ENCODE results near the gene PIM1. TPM values are rescaled to one million over a fixed set of nuclear protein-coding genes. Genes with fewer than 3 reads are reported as not detected.

PIM1 gene
- polyA plus RNA-seq, 1 donor, result 21.1 TPM

GRCh38 chr6:37136821-37137200 lies 33.1 kb upstream of the PIM1 start:
- DNase-seq, result no peak

GRCh38 chr6:37137201-37138090 lies 32.5 kb upstream of the PIM1 start:
- DNase-seq, result peak; percentile 93

- no peak for DNase-seq
Observed at GRCh38 chr6:37138856-37139229, 31.1 kb upstream of the PIM1 start.

- no peak for DNase-seq
Observed at GRCh38 chr6:37139230-37139962, 30.6 kb upstream of the PIM1 start.

- no peak for DNase-seq
Observed at GRCh38 chr6:37140145-37140544, 29.8 kb upstream of the PIM1 start.

- DNase-seq, result no peak
Observed at GRCh38 chr6:37141281-37142049, 28.5 kb upstream of the PIM1 start.

GRCh38 chr6:37142050-37142614 lies 27.8 kb upstream of the PIM1 start:
- DNase-seq, result no peak

- no peak for DNase-seq
Observed at GRCh38 chr6:37143585-37143984, 26.4 kb upstream of the PIM1 start.

- no peak for DNase-seq
Observed at GRCh38 chr6:37145443-37145842, 24.5 kb upstream of the PIM1 start.

GRCh38 chr6:37146735-37147157 lies 23.2 kb upstream of the PIM1 start:
- no peak for DNase-seq

- no peak for DNase-seq
Observed at GRCh38 chr6:37149745-37150144, 20.2 kb upstream of the PIM1 start.

- DNase-seq, result no peak
Observed at GRCh38 chr6:37150314-37150713, 19.6 kb upstream of the PIM1 start.

- no peak for DNase-seq
Observed at GRCh38 chr6:37155394-37156312, 14.3 kb upstream of the PIM1 start.

- no peak for DNase-seq
Observed at GRCh38 chr6:37158508-37158907, 11.4 kb upstream of the PIM1 start.

- no peak for DNase-seq
Observed at GRCh38 chr6:37160922-37161778, 8.8 kb upstream of the PIM1 start.

GRCh38 chr6:37162740-37163139 lies 7.2 kb upstream of the PIM1 start:
- no peak for DNase-seq

- no peak for DNase-seq
Observed at GRCh38 chr6:37168163-37168758, 1.7 kb upstream of the PIM1 start.

GRCh38 chr6:37168811-37169495 lies 999 bp upstream of the PIM1 start:
- no peak for DNase-seq

All from left kidney (tissue), 2 donors.